ENCODE measurements around the gene AXIN1.

AXIN1 gene

GRCh38 chr16:303760-304505 is 48.6 kb downstream of the AXIN1 start:
- DNase-seq (ENCODE audit: low spot score): no peak

DNA sequence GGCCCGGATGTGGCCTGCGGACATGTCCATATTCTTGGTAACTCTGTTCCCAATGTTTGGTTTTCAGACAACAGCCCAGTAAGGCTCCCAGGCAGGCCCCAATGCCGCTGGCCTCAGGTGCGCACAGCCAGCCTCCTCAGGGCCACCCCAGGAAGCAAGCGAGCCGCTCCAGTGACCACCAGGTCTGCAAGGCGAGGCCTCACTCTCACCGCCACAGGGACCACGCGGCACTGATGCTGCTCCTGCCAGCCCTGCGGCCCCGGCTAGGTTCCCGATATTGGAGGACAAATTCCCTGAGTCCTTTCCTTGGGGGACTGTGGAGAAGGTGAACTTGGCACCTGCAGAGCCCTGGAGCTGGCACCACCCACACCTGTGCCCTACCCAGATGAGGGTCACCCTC is 50.6 kb downstream of the AXIN1 start:
- DNase-seq (ENCODE audit: low spot score): no peak

GRCh38 chr16:301235-301634 is 51.3 kb downstream of the AXIN1 start:
- no peak for DNase-seq (ENCODE audit: low spot score)

- no peak for DNase-seq (ENCODE audit: low spot score)
These were observed 54.7 kb downstream of the AXIN1 start for GRCh38 chr16:297832-298231.

- DNase-seq (ENCODE audit: low spot score): no peak
These were observed 55.6 kb downstream of the AXIN1 start for GRCh38 chr16:296806-297510.

DNA sequence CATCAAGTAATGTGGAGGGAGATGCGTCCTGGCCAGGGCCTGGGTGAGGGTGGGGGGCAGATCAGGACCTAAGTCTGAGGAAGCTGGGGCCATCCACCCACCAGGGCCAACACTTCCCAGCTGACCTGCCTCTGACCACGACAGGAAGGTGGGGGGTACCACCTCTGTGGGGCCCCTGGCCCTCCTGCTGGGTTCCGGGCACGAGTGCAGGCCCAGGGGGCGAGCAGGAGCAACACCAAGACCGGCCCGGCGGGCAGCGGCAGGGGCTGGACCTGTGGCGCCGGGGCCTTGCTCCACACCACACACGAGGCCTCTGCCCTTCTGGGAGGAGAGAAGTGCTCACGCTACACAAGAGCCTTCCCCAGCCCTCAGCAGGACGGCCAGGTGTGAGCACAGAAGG is 56.2 kb downstream of the AXIN1 start:
- no peak for DNase-seq (ENCODE audit: low spot score)

DNA sequence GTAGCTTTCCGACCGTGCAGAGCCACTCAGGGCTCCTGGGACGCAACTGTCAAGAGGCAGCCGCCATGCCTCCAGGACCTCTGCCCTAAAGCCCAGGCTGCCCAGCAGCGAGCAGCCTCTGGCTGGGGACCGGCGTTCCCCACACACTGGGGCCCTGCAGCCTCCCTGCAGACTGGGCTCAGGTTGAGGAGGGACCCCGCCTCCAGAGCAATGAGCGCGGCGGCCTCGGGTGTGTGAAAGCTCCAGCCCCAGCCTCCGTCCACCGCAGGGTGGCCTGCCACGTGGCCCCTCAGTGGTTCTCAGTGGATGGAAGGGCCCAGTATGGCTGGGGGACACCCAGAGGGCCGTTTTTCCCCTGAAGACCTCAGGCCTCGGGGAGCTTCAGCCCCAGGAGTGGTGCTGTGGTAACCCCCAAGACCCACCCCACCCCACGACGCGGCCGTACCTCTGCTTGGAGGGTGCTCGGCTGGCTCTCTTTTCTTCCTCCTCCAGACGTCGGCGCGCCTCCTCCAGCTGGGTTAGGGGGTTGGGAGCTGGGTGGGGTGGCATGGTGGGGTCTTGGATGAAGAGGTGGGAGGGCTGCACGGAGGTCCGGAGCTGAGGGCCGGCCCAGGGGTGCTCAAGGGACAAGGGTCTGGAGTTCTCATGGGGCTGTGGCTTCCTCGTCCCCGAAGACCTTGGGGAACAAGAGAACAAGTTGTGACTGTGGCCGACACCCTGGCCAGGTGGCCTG is 59.3 kb downstream of the AXIN1 start:
- no peak for DNase-seq (ENCODE audit: low spot score)

DNA sequence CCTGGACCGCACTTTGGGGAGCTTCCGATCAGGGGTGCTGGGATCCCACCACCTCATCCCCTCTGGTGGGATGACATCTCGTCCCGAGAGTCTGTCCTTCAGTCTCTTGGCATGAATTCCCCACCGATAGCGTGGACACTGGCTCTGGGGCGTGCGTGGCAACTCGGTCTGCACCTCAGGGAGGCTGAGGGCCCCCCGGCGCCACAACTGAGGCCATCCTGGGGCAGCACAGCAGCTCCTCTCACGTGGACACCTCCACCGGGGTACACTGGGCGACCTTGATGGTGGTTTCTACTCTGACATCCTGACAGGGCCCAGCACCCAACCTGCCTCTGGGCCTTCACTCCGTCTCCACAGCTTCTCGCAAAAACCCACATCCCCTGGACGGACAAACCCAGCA is 61.0 kb downstream of the AXIN1 start:
- no peak for DNase-seq (ENCODE audit: low spot score)

- DNase-seq (ENCODE audit: low spot score): no peak
These were observed 61.7 kb downstream of the AXIN1 start for GRCh38 chr16:290681-291405.

DNA sequence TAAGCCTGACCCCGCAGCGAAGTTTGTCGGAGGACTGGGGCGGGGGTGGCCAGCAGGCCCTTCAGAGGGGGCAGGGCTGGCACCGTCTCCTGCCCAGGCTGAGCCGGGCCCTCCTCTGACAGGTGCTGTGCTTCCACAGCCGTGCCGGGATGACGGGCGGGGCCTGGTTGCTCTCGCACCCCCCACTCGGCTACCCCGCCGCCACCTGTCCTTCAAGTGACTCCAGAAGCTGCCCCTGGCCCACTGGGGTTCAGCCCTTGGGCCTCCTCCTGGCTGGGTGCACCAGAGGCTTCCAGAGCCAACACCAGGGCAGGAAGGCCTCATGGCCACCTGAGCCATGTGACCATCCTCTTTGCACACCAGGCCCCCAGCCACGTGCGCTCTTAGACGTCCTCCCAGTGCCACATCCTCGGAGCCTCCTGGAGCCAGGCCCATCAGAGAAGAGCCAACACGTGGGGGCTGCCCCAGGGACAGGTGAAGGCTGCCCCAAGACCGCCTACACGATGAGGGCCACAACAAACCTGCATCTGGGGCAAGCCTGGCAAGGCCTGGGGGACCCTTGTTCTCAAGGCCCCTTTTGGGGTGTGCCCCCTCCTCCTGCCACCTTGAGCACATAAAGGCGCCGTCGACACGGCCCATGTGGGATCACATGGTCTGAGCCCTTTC is 62.4 kb downstream of the AXIN1 start:
- no peak for DNase-seq (ENCODE audit: low spot score)

DNA sequence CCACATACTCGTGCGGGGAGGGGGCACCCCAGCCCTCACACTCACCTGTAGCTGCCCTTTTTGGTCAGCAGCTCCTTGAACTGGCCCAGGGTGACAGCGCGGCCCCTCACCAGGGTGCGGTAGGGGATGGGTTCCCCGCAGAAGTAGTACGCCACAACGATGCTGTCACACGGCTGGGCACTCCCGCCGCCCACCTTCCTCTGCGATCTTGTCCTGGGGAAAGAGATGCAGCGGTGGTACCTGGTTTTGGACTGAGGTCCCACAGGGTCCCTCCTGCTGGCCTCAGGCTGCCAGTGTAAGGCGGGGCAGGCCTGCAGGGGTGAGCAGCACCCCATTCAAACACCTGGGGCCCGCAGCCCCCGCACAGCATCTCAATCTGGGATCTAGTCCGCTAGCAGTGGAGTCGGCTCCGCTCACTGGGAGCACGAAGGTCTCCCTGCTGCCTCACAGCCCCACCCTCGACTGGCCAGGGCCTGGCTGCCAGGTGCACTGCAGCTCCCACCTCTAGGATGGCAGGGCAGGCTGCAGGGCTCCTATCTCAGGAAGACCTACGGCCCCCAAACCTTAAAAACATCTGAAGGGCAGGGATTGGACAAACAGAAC is 63.0 kb downstream of the AXIN1 start:
- no peak for DNase-seq (ENCODE audit: low spot score)

DNA sequence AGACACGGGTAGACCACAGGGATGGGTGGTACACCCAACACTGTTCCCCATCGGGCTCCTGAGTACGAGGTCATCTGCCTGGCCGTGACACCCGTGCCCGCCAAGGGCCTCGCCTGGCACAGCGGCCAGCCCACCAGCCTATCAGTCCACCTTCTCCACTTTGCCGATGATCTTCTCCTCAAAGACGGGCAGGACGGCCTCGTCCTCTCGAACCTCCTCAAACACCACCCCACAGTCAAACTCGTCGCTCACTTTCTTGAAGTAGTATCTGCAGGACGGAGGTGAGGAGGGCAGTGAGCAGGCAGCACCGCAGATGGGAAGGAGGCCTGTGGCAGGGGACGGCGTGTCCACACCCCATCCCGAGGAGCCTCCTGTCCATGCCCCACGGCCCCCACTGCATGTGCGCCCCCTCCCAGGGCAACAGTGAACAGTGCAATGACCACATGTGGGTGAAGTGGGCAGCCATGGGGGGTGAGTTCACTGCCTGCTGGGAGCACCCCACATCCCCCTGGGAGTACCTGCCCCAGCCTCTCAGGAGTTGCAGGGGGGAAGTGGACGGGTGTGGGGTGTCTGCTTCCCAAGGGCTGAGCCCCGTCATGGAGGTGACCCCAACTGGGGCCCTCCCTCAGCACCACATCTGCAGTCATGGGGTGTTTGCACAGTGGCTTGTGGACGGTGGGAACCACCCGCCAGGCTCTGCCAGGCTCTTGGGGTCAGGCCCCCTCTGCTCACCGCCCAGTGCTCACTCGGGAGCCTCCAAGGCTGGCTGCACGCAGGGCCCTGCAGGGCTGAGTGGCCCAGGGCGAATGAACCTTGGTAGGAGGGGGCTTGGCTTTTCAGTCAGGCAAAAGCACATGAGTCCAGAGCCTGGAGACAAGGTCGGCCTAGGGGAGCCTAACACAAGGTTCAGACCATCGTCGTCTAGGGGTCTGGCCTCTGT is 64.3 kb downstream of the AXIN1 start:
- DNase-seq (ENCODE audit: low spot score): no peak

DNA sequence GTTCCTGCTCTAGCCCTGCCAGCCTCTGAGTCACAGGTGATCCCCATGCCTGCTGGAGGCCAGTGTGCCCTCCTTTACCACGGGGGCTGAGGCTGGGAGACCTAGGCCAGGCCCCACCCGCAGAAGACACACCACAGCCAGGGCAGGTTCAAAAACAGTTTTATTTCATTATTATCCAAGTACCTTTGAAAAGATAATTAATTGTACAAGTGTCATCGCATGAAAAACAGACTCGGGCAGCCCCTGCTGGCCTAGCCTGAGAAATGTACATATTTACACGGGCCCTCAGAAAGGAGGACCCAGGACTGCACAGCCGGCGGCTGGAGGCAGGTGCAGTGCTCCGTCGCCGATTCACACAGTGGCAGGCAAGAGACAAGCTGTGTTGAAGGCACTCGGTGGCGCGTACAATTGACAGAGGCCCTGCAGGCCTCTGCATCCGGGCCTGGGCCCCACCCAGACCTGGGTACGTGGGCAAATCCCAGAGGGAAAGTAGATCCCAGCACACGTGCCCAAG is 65.2 kb downstream of the AXIN1 start:
- no peak for DNase-seq (ENCODE audit: low spot score)

DNA sequence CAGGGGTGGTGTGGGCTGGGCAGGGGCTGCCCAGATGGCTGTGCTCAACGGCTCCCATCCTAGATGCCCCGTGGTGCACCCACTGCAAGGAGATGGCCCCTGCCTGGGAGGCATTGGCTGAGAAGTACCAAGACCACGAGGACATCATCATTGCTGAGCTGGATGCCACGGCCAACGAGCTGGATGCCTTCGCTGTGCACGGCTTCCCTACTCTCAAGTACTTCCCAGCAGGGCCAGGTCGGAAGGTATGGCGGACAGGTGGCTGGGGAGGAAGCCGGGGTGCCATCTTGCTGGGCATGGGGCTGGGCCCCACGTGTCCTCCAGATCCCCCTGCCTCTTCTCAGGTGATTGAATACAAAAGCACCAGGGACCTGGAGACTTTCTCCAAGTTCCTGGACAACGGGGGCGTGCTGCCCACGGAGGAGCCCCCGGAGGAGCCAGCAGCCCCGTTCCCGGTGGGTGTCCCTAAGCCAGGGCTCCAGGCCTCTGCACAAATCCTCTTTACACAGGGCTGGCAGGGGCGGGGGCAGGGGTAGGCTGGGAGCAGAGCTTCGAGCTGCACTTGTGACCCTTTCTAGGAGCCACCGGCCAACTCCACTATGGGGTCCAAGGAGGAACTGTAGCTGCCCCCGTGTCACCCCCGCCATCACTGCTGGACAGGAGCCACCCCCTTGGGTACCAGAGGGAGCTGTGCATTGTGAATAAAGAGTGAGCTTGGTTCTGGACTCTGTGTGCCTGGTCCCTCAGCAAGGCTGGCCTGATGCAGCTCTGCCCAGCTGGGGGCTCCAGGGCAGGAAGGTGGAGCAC is 65.8 kb downstream of the AXIN1 start:
- no peak for DNase-seq (ENCODE audit: low spot score)

- no peak for DNase-seq (ENCODE audit: low spot score)
These were observed 67.1 kb downstream of the AXIN1 start for GRCh38 chr16:285146-286055.

DNA sequence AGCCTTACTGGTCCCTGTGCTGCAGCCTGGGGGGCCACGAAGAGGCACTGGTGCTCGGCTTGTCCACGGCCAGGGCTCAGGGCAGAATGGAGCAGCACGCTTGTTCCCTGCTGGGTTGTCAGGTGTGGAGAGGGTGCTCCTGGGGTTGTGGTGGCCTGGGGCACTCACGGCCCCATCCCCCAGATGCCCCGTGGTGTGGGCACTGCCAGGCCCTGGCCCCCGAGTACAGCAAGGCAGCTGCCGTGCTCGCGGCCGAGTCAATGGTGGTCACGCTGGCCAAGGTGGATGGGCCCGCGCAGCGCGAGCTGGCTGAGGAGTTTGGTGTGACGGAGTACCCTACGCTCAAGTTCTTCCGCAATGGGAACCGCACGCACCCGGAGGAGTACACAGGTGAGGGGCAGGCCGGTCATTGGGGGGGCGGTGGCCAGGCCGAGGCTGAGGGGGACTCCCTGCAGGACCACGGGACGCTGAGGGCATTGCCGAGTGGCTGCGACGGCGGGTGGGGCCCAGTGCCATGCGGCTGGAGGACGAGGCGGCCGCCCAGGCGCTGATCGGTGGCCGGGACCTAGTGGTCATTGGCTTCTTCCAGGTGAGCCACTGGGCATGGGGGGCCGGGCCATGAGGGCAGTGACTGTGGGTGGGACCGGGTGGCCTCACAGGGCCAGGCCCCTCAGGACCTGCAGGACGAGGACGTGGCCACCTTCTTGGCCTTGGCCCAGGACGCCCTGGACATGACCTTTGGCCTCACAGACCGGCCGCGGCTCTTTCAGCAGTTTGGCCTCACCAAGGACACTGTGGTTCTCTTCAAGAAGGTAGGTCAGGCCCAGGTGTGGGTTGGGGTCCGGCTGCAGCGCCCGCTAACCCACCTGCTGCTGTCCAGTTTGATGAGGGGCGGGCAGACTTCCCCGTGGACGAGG is 68.1 kb downstream of the AXIN1 start:
- DNase-seq (ENCODE audit: low spot score): no peak

Measured in pons (tissue), 1 donor.